Measurements from ENCODE around the gene EPX.

- TF ChIP-seq, protein P1, sequence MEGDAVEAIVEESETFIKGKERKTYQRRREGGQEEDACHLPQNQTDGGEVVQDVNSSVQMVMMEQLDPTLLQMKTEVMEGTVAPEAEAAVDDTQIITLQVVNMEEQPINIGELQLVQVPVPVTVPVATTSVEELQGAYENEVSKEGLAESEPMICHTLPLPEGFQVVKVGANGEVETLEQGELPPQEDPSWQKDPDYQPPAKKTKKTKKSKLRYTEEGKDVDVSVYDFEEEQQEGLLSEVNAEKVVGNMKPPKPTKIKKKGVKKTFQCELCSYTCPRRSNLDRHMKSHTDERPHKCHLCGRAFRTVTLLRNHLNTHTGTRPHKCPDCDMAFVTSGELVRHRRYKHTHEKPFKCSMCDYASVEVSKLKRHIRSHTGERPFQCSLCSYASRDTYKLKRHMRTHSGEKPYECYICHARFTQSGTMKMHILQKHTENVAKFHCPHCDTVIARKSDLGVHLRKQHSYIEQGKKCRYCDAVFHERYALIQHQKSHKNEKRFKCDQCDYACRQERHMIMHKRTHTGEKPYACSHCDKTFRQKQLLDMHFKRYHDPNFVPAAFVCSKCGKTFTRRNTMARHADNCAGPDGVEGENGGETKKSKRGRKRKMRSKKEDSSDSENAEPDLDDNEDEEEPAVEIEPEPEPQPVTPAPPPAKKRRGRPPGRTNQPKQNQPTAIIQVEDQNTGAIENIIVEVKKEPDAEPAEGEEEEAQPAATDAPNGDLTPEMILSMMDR (IDR thresholded peaks at IDR 0.05), result no peak
- TF ChIP-seq POLR2A (IDR thresholded peaks at IDR 0.05), result no peak
These were observed 44.5 kb upstream of the EPX start, which contains the start of gene OR4D1 for GRCh38 chr17:58147930-58148434.
